CD4-positive, alpha-beta memory T cell (primary cell): Measurements from ENCODE around the gene CD2. TPM values are rescaled to one million over a fixed set of nuclear protein-coding genes. Genes with fewer than 3 reads are reported as not detected.

Experiments used
- CTCF ChIA-PET: fragments of 350-600 bp; sonication (Branson Sonifier 250); formaldehyde crosslinking; loops from one replicate; lab custom pipeline; 2021; ENCODE audit warnings: inconsistent platforms; ENCODE audit not compliant: partially characterized antibody; lab: Charles Lee
- POLR2A ChIA-PET: fragments of 350-600 bp; sonication (Branson Sonifier 250); formaldehyde crosslinking; loops from one replicate; lab custom pipeline; 2021; ENCODE audit not compliant: partially characterized antibody; lab: Charles Lee
- DNase-seq, 5 donors: peaks; one replicate each; pipeline versions ENCODE4 v3.0.0 to v3.0.0-alpha.2; 2020 to 2022; ENCODE audit warnings: mixed read lengths in 1 of 5
- H3K27ac ChIP-seq: one replicate; pipeline ENCODE4 v1.7.0; 2013; ENCODE audit warnings: low read depth, low read length
- H3K27me3 ChIP-seq: 2 replicates; pipeline ENCODE4 v1.7.0; 2013; ENCODE audit warnings: mild to moderate bottlenecking, low read length, moderate library complexity; ENCODE audit not compliant: insufficient read depth
- H3K36me3 ChIP-seq: 2 replicates; pipeline ENCODE4 v1.7.0; 2013; ENCODE audit warnings: mild to moderate bottlenecking, low read length, moderate library complexity; ENCODE audit not compliant: insufficient read depth
- H3K4me1 ChIP-seq: 2 replicates; pipeline ENCODE4 v1.7.0; 2013; ENCODE audit warnings: mild to moderate bottlenecking, low read length, moderate library complexity; ENCODE audit not compliant: insufficient read depth
- H3K4me3 ChIP-seq, 2 donors: one replicate each; pipeline ENCODE4 v1.7.0; 2013; ENCODE audit warnings: low read length in 2 of 2, mild to moderate bottlenecking in 1 of 2
- H3K9me3 ChIP-seq, 2 donors: one replicate each; pipeline ENCODE4 v1.7.0; 2013; ENCODE audit warnings: low read length in 2 of 2, control low read depth in 1 of 2; ENCODE audit not compliant: control insufficient read depth in 1 of 2
- H3K27ac Mint-ChIP-seq, 7 donors: one replicate each; pipeline ENCODE4 v1.8.0; 2020 to 2021; ENCODE audit warnings: mixed read lengths in 7 of 7, mild to moderate bottlenecking in 6 of 7, inconsistent platforms in 3 of 7, moderate library complexity in 3 of 7
- H3K27me3 Mint-ChIP-seq, 2 donors: one replicate each; pipeline ENCODE4 v1.8.0; 2020 to 2021; ENCODE audit warnings: mixed read lengths in 2 of 2
- H3K36me3 Mint-ChIP-seq, 2 donors: one replicate each; pipeline ENCODE4 v1.8.0; 2020 to 2021; ENCODE audit warnings: mixed read lengths in 2 of 2, inconsistent platforms in 1 of 2, mild to moderate bottlenecking in 1 of 2
- H3K4me1 Mint-ChIP-seq, 4 donors: one replicate each; pipeline ENCODE4 v1.8.0; 2020 to 2021; ENCODE audit warnings: mixed read lengths in 4 of 4, mild to moderate bottlenecking in 1 of 4
- H3K4me3 Mint-ChIP-seq, 8 donors: one replicate each; pipeline ENCODE4 v1.8.0; 2020 to 2021; ENCODE audit warnings: mixed read lengths in 8 of 8, mild to moderate bottlenecking in 7 of 8, moderate library complexity in 6 of 8, inconsistent platforms in 3 of 8
- H3K9me3 Mint-ChIP-seq, 8 donors: one replicate each; pipeline ENCODE4 v1.8.0; 2020 to 2021; ENCODE audit warnings: mixed read lengths in 8 of 8, mild to moderate bottlenecking in 5 of 8, inconsistent platforms in 3 of 8, moderate library complexity in 1 of 8
- intact Hi-C: fragments of 100-400 bp; cut with micrococcal nuclease; formaldehyde crosslinking; loops from one replicate; pipeline ENCODE4 v1.15.1; 2023
- polyA plus RNA-seq, 2 donors: library from polyadenylated mRNA; unstranded; fragments of 300-500 nt; fragmentation: Illumina TruSeq; gene quantifications; one replicate each; pipeline ENCODE4 v1.2.3, GENCODE V29; 2021
- total RNA-seq, 2 experiments: library from RNA; stranded (reverse); gene quantifications; one replicate each; pipeline ENCODE4 v1.2.3, GENCODE V29; 2021

Gene CD2
- total and polyA plus RNA-seq, 4 experiments from 2014 or later = 305 to 471 (median 363) TPM

- CTCF ChIA-PET = interaction anchor here (1.2 to 15.3 kb wide), 9 partner anchors 9 to 297 kb away, joined by 3 to 276 read pairs (median 9); partner anchors contain the start of genes CD2 and TTF2
- Histone ChIP-seq H3K27me3 (no peaks in the 10 kb centered on the region), H3K4me3 (peak overlapping the region in 1 of 2 donors; percentile 27), H3K36me3 (peaks cover 69% of the 10 kb centered on the region), H3K27ac (peak overlapping the region; percentile 88), H3K4me1 (peaks cover 85% of the 10 kb centered on the region), H3K9me3 (no peaks in the 10 kb centered on the region)
- H3K4me1 Mint-ChIP-seq = peaks cover 68 to 96% (median 77%) of the 10 kb centered on the region in 4 donors
- DNase-seq = peak in 1 of 5 donors; percentile 51
- H3K36me3 Mint-ChIP-seq = peaks cover 90 to 93% of the 10 kb centered on the region in 2 donors
- peak overlapping the region; percentile 97 to 99 (median 98) for H3K27ac Mint-ChIP-seq
- H3K27me3 Mint-ChIP-seq = no peaks in the 10 kb centered on the region
- POLR2A ChIA-PET = interaction anchor here (0.9 to 33.0 kb wide), 11 partner anchors 0 to 344 kb away, joined by 3 to 1832 read pairs (median 6); partner anchors contain the start of gene CD2
- peak overlapping the region; percentile 76 to 94 (median 84) for H3K4me3 Mint-ChIP-seq
- H3K9me3 Mint-ChIP-seq = no peaks in the 10 kb centered on the region
- intact Hi-C loops = loop anchor here (1.0 to 10.0 kb wide), 2 partner anchors 8 to 388 kb away; partner anchors contain the start of genes ATP1A1 and CD2
Measured at GRCh38 chr1:116762781-116763115, 8.5 kb downstream of the CD2 start.

DNA sequence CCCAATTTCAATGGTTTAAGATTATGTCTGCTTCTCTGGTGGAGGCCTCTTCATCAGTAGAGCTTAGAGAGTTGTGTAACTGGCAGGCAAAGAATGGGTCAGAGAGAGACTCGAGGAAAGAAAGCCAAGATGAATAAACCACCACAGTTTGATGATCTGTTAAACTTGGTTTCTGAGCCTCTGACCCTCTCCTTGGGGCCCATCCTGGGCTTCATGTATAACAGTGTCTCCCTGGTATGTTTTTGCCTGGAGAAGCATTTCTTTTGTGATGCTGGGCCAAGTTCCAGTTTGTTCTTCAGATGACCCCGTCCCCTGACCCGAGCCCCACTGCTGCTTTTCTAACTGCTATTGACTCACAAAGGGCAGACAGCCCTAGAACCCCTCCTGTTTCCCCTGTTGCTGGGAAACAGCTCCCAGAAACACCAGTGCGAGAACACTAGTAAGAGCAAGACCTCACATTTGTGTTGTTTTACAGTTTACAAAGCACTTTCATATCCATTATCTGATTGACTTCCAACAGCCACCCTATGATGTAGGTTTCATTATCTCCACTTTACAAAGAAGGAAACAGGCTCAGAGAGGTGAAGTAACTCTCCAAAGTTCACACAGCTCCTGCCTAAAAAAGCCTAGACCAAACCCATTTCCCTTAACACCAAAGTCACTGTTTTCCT, 9.0 kb downstream of the CD2 start:
- Histone ChIP-seq H3K4me3 (peak overlapping the region; percentile 10 to 27), H3K4me1 (peaks cover 90% of the 10 kb centered on the region), H3K9me3 (no peaks in the 10 kb centered on the region), H3K36me3 (peaks cover 74% of the 10 kb centered on the region), H3K27me3 (no peaks in the 10 kb centered on the region), H3K27ac (peak overlapping the region; percentile 88)
- DNase-seq = peak; percentile 64 to 83 (median 67)
- ChIA-PET POLR2A (interaction anchor here (0.9 to 33.0 kb wide), 13 partner anchors 1 to 344 kb away, joined by 3 to 1832 read pairs (median 6); partner anchors contain the start of genes CD2 and TTF2), CTCF (interaction anchor here (0.8 to 15.3 kb wide), 13 partner anchors 10 to 297 kb away, joined by 3 to 276 read pairs (median 4); partner anchors contain the start of genes CD2 and TTF2)
- intact Hi-C loops = loop anchor here (1.0 to 10.0 kb wide), 2 partner anchors 9 to 388 kb away; partner anchors contain the start of genes ATP1A1 and CD2
- peaks cover 91 to 95% of the 10 kb centered on the region in 2 donors for H3K36me3 Mint-ChIP-seq
- H3K4me3 Mint-ChIP-seq = peak overlapping the region; percentile 76 to 94 (median 84)
- H3K27ac Mint-ChIP-seq = peak overlapping the region; percentile 97 to 99 (median 98)
- H3K27me3 Mint-ChIP-seq = no peaks in the 10 kb centered on the region
- no peaks in the 10 kb centered on the region for H3K9me3 Mint-ChIP-seq
- H3K4me1 Mint-ChIP-seq = peaks cover 72 to 100% (median 82%) of the 10 kb centered on the region in 4 donors

DNA sequence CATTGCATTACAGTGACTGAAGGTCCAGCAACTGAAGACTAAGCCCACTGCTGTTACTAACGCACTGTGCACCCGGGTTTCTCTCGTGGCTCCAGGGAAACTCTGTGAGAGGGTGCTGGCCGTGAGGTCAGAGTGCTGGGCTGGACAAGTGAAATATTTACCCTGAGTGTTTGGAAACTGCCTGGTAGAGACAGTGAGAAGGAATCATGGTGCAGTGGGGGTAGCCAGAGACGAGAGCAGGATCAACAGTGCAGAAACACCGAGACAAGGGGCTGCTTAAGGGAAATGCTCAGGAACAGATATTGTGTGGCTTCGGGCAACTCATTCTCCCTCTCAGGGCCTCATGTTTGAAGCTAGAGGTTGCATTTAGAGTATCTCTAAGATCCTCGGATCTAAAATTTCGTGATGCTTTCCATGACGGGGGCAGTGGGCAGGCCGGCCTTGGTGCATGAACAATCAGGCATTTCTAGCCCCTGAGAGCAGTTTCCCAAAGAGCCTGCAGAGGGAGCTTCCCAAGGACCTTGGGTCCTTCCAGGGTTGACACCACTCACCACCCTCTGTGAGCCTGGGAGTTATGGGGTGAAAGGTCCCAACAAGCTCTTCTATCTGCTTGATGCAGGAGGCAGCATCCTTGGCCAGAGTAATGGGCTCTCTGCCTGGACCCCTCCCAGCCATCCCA, 9.7 kb downstream of the CD2 start:
- ChIA-PET CTCF (interaction anchor here (0.7 to 15.3 kb wide), 19 partner anchors 9 to 296 kb away, joined by 3 to 276 read pairs (median 4); partner anchors contain the start of genes CD2 and TTF2), POLR2A (interaction anchor here (0.9 to 33.0 kb wide), 16 partner anchors 1 to 843 kb away, joined by 3 to 1832 read pairs (median 6); partner anchors contain the start of genes CD2 and TTF2)
- H3K27me3 ChIP-seq = no peaks in the 10 kb centered on the region
- H3K4me3 Mint-ChIP-seq = peak overlapping the region; percentile 76 to 94 (median 84)
- peaks cover 91 to 95% of the 10 kb centered on the region in 2 donors for H3K36me3 Mint-ChIP-seq
- no peaks in the 10 kb centered on the region for H3K9me3 ChIP-seq
- no peaks in the 10 kb centered on the region for H3K9me3 Mint-ChIP-seq
- intact Hi-C loops = loop anchor here (1.0 to 10.0 kb wide), 3 partner anchors 10 to 389 kb away; partner anchors contain the start of genes ATP1A1 and CD2
- peaks cover 81% of the 10 kb centered on the region for H3K36me3 ChIP-seq
- DNase-seq = peak in 3 of 5 donors; percentile 39 to 80 (median 43)
- peak overlapping the region; percentile 10 to 27 for H3K4me3 ChIP-seq
- H3K4me1 ChIP-seq = peaks cover 97% of the 10 kb centered on the region
- H3K27ac Mint-ChIP-seq = peak overlapping the region; percentile 97 to 99 (median 98)
- peaks cover 79 to 100% (median 88%) of the 10 kb centered on the region in 4 donors for H3K4me1 Mint-ChIP-seq
- no peaks in the 10 kb centered on the region for H3K27me3 Mint-ChIP-seq
- peak overlapping the region; percentile 88 for H3K27ac ChIP-seq

GRCh38 chr1:116764466-116764898, 10.3 kb downstream of the CD2 start:
- Mint-ChIP-seq H3K27me3 (no peaks in the 10 kb centered on the region), H3K36me3 (peaks cover 91 to 95% of the 10 kb centered on the region in 2 donors), H3K4me1 (peaks cover 80 to 100% (median 90%) of the 10 kb centered on the region in 4 donors), H3K27ac (peak overlapping the region; percentile 97 to 99 (median 98)), H3K9me3 (no peaks in the 10 kb centered on the region), H3K4me3 (peak overlapping the region; percentile 76 to 94 (median 84))
- Histone ChIP-seq H3K4me3 (peak overlapping the region in 1 of 2 donors; percentile 27), H3K4me1 (peaks cover 100% of the 10 kb centered on the region), H3K27me3 (no peaks in the 10 kb centered on the region), H3K27ac (peak overlapping the region; percentile 88), H3K36me3 (peaks cover 84% of the 10 kb centered on the region), H3K9me3 (no peaks in the 10 kb centered on the region)
- ChIA-PET CTCF (interaction anchor here (0.6 to 15.3 kb wide), 18 partner anchors 9 to 296 kb away, joined by 3 to 276 read pairs (median 4); partner anchors contain the start of genes CD2 and TTF2), POLR2A (interaction anchor here (0.9 to 33.0 kb wide), 14 partner anchors 2 to 842 kb away, joined by 3 to 1832 read pairs (median 7); partner anchors contain the start of genes CD2 and TTF2)
- DNase-seq = peak; percentile 74 to 84 (median 77)
- intact Hi-C loops = loop anchor here (1.0 to 10.0 kb wide), 2 partner anchors 53 to 390 kb away; partner anchors contain the start of gene ATP1A1

DNA sequence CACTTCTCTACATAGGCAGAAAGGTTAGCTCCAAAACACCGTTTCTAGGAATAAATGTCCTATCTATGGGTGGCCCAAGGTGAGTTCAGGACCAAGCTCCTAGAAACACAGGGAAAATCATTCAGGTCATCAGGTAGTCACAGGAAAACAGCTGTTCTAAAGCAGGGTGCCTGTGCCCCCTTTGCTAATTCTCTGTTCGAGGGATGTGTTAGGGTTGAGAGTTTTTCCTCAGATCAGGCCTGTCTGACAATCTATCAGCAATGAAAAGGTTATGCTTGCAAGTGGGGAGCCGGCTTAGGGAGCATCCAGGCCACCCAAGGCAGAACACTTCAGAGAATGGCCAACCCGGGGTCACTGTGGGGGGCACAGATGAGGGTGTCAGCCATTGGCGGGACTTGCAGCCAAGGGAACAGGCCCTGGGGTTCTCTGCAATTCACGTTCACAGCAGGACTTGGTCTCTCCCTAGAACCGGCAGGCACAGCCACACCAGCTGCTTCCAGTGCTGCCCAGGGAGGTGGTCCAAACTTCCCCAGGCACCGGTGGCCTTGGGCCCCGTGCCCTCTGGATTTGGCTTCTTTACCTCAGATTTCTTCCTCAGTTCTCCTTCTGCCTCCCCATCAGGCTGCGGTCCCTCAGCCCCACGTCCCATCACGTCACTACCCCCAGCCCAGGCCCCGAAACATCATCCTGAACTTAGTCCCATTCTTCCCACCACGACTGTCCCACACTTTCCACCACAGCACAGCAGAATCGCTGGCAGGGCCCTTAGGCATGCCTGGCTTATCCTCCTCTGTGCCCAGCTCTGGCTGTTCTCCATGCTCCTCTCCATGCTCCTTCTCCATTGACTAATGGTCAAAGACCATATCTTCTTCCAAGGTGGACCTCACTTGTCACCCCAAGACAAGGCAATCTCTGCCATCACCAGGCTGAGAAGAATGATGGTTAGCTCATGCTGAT, 11.0 kb downstream of the CD2 start:
- peaks cover 76% of the 10 kb centered on the region for H3K36me3 ChIP-seq
- H3K9me3 ChIP-seq = no peaks in the 10 kb centered on the region
- H3K27me3 ChIP-seq = no peaks in the 10 kb centered on the region
- H3K27me3 Mint-ChIP-seq = no peaks in the 10 kb centered on the region
- H3K4me3 Mint-ChIP-seq = peak overlapping the region; percentile 76 to 94 (median 84)
- ChIA-PET POLR2A (interaction anchor here (0.9 to 33.0 kb wide), 14 partner anchors 3 to 841 kb away, joined by 3 to 1832 read pairs (median 7); partner anchors contain the start of genes CD2 and TTF2), CTCF (interaction anchor here (0.6 to 15.3 kb wide), 17 partner anchors 8 to 295 kb away, joined by 3 to 276 read pairs (median 4); partner anchors contain the start of genes CD2 and TTF2)
- no peak for DNase-seq
- H3K27ac Mint-ChIP-seq = peak overlapping the region; percentile 97 to 99 (median 98)
- H3K36me3 Mint-ChIP-seq = peaks cover 87 to 93% of the 10 kb centered on the region in 2 donors
- H3K9me3 Mint-ChIP-seq = no peaks in the 10 kb centered on the region
- peak overlapping the region; percentile 88 for H3K27ac ChIP-seq
- peaks cover 100% of the 10 kb centered on the region for H3K4me1 ChIP-seq
- intact Hi-C loops = loop anchor here (1.0 to 10.0 kb wide), 2 partner anchors 52 to 390 kb away; partner anchors contain the start of gene ATP1A1
- peak overlapping the region in 1 of 2 donors; percentile 3 for H3K4me3 ChIP-seq
- peaks cover 83 to 100% (median 94%) of the 10 kb centered on the region in 4 donors for H3K4me1 Mint-ChIP-seq
